ENCODE results near the gene FARP1. TPM values are rescaled to one million over a fixed set of nuclear protein-coding genes. Genes with fewer than 3 reads are reported as not detected.
A peak's percentile ranks its signal among the peaks of the same experiment; 100 is the strongest.

Gene FARP1
- total RNA-seq, 2 donors from 2014 or later = 1.0 to 2.2 TPM

DNA sequence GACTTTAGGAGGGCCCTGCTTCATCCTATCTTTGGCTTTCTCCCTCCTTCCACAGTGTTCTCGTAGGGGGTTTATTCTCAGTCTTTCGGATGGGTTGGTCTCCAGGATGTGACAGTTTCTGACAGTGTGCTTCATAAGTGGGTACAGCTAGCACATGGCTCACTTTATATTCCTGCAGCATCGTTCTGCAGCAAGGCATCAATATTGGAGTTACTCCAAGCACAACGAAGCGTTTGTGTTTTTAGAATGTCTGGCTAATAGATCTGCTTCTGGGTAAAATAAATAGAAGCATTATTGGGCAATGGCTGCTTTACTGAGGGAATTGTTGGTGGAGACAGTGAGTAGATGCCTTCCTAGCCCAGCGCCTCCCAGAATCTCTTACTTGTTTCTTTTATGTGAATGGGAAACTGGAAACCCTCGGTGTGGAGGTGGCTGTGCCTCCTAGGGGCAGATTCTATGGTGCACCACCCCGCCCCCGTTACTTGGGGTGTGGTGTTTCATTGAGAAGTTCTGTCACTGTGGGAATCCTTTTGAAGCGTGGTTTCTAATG, 2.0 kb downstream of the FARP1 start:
- Mint-ChIP-seq H3K27ac (no peak overlapping the region), H3K9me3 (no peaks in the 10 kb centered on the region), H3K27me3 (peaks cover 30 to 45% of the 10 kb centered on the region in 2 donors), H3K36me3 (no peaks in the 10 kb centered on the region), H3K4me3 (peak overlapping the region; percentile 39), H3K4me1 (ENCODE audit: low read depth in 2 of 2) (peaks cover 0 to 9% of the 10 kb centered on the region in 2 donors)
- ATAC-seq (no peak), DNase-seq (ENCODE audit: low spot score) (no peak)

DNA sequence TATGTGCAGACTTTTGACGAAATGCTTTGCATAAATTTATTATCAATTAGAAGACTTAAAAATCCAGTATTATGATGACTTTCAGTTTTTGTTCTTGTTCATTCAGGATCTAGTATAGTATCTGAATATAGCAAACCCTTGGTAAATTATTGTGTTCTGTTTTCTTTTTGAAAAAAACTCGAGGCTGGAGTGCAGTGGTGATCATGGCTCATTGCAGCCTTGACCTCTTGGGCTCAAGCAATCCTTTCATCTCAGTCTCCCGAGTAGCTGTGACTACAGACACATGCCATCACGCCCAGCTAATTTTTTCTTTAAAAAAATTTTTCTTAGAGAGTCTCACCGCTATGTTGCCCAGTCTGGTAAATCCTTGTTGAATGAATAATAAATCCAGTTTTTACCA, 4.6 kb downstream of the FARP1 start:
- H3K27ac Mint-ChIP-seq = no peak overlapping the region
- DNase-seq (ENCODE audit: low spot score) = no peak
- no peaks in the 10 kb centered on the region for H3K9me3 Mint-ChIP-seq
- H3K36me3 Mint-ChIP-seq = no peaks in the 10 kb centered on the region
- ATAC-seq = no peak
- peaks cover 0 to 9% of the 10 kb centered on the region in 2 donors for H3K4me1 Mint-ChIP-seq (ENCODE audit: low read depth in 2 of 2)
- peaks cover 31 to 32% of the 10 kb centered on the region in 2 donors for H3K27me3 Mint-ChIP-seq
- no peak overlapping the region for H3K4me3 Mint-ChIP-seq

GRCh38 chr13:98150832-98151479, 8.1 kb downstream of the FARP1 start:
- H3K27ac Mint-ChIP-seq = no peak overlapping the region
- no peak overlapping the region for H3K4me3 Mint-ChIP-seq
- no peaks in the 10 kb centered on the region for H3K9me3 Mint-ChIP-seq
- DNase-seq (ENCODE audit: low spot score) (no peak), ATAC-seq (no peak)
- no peaks in the 10 kb centered on the region for H3K4me1 Mint-ChIP-seq (ENCODE audit: low read depth in 2 of 2)
- no peaks in the 10 kb centered on the region for H3K36me3 Mint-ChIP-seq
- H3K27me3 Mint-ChIP-seq = peaks cover 25 to 31% of the 10 kb centered on the region in 2 donors

DNA sequence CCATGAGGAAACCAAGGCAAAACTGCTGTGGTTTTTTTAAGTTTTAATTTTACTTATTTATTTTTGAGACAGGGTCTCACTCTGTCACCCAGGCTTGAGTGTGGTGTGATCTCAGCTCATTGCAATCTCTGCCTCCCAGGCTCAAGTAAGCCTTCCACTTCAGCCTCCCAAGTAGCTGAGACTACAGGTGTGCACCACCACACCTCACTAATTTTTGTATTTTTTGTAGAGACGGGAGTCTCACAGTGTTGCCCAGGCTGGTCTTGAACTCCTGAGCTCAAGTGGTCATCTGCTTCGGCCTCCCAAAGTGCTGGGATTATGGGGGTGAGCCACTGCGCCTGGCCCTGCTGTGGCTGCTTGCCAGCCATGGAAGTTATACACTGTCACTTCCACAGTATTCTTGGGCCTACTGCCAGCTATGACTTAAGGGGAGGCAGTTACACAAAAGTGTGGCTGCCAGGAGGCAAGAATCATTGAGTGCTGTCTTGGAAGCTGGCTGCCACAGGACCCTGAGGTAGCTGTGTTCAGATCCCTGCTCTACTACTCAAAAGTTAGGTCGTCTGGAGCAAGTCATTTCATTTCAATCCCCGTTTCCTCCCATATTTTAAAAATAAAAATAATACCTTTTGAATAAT, 12.7 kb downstream of the FARP1 start:
- DNase-seq (ENCODE audit: low spot score) (no peak), ATAC-seq (no peak)
- H3K27ac Mint-ChIP-seq = no peak overlapping the region
- no peak overlapping the region for H3K4me3 Mint-ChIP-seq
- peaks cover 21 to 23% of the 10 kb centered on the region in 2 donors for H3K27me3 Mint-ChIP-seq
- no peaks in the 10 kb centered on the region for H3K36me3 Mint-ChIP-seq
- H3K4me1 Mint-ChIP-seq (ENCODE audit: low read depth in 2 of 2) = no peaks in the 10 kb centered on the region
- H3K9me3 Mint-ChIP-seq = no peaks in the 10 kb centered on the region

DNA sequence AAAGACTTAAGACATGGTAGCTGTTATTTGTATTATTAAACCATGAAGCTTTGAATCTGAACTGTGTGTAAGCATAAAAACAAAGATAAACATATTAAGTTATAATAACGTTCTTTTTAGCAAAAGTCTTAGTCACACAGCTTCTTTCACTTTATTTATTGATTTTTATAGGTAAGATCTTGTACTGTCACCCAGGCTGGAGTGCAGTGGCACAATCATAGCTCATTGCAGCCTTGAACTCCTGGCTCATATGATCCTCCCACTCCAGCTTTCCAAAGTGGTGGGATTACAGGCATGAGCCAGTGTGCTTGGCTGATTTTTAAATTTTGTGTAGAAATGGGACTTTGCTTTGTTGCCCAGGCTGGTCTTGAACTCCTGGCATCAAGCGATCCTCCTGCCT, 13.4 kb downstream of the FARP1 start:
- Mint-ChIP-seq H3K27ac (no peak overlapping the region), H3K27me3 (peaks cover 18 to 23% of the 10 kb centered on the region in 2 donors), H3K9me3 (no peaks in the 10 kb centered on the region), H3K4me3 (no peak overlapping the region), H3K4me1 (ENCODE audit: low read depth in 2 of 2) (no peaks in the 10 kb centered on the region), H3K36me3 (no peaks in the 10 kb centered on the region)
- DNase-seq (ENCODE audit: low spot score) (no peak), ATAC-seq (no peak)

DNA sequence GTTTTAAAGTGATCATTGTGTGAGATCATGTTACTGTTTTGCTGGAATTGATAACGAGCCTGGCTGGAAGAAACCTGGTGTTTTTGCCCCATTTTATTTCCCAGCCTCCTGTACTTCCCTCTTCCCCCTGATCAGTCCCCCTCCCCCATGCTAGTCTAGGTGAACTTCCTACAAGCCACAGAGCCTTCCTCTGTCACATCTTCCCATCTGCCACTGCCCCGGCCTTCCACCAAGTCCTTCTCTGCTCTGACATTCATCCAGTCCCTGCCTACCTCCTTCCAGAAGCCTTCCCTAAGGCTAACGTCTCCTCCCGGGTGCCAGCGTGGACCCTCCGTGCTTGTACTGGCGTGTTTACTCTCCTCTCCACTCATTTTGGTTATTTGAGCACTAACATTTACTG, 14.3 kb downstream of the FARP1 start:
- no peak overlapping the region for H3K27ac Mint-ChIP-seq
- H3K36me3 Mint-ChIP-seq = no peaks in the 10 kb centered on the region
- H3K27me3 Mint-ChIP-seq = peaks cover 12 to 23% of the 10 kb centered on the region in 2 donors
- no peak for ATAC-seq
- H3K4me1 Mint-ChIP-seq (ENCODE audit: low read depth in 2 of 2) = no peaks in the 10 kb centered on the region
- no peak for DNase-seq (ENCODE audit: low spot score)
- no peaks in the 10 kb centered on the region for H3K9me3 Mint-ChIP-seq
- no peak overlapping the region for H3K4me3 Mint-ChIP-seq

DNA sequence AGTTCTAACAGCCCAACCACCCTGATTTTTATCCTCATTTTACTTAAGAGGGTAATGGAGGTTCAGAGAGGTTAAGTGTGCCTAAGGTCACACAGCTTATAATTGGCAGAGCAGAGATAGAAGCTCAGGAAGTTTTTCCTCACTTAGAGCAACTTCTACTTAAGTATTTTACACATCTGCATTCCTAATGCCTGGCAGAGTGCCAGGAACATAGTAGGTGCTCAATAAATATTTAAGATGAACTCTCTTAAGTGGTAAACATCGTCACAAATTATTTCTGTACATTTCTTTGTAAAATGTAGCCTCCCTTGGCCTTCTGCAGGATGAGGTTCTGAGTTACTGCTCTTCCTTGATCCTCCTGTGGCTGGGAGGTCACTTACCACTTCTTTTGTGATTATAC, 14.7 kb downstream of the FARP1 start:
- Mint-ChIP-seq H3K27ac (no peak overlapping the region), H3K27me3 (peaks cover 12 to 21% of the 10 kb centered on the region in 2 donors), H3K9me3 (no peaks in the 10 kb centered on the region), H3K4me3 (no peak overlapping the region), H3K36me3 (no peaks in the 10 kb centered on the region), H3K4me1 (ENCODE audit: low read depth in 2 of 2) (no peaks in the 10 kb centered on the region)
- ATAC-seq (no peak), DNase-seq (ENCODE audit: low spot score) (no peak)

DNA sequence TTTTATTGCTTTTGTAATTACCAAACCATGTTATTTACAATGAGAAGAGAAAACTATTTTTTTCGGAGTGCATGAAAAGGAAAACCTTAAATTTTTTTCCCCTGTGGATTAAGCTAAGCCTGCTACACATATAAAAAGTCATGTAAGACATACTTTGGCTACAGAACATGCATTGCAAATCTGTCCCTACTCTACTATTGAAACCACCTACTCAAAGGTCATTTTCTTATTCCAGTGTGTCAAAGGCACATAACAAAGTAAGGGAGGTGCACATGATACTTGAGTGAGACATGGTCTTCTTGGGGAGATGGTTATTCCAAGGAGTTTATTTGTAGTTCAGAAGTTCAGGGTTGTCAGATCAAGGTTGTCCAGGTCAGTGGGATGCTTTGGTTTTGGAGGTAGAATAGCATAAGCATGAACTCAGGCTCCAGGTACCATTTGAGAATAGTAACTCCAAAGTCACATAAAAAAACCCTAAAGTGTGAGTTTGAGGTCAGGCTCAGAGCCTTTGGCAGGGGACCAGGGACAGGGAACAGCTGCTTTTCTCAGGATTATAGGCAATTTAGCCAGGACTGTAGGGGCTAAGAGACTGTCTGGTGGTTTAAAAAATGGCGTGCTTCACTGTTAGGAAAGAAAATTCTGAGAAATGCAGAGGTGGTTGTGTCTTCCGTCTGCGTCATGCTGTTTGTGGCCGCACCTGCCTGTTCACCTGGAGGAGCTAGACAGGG, 15.4 kb downstream of the FARP1 start:
- H3K27me3 Mint-ChIP-seq = peaks cover 7 to 17% of the 10 kb centered on the region in 2 donors
- no peaks in the 10 kb centered on the region for H3K9me3 Mint-ChIP-seq
- H3K36me3 Mint-ChIP-seq = no peaks in the 10 kb centered on the region
- no peak overlapping the region for H3K27ac Mint-ChIP-seq
- no peaks in the 10 kb centered on the region for H3K4me1 Mint-ChIP-seq (ENCODE audit: low read depth in 2 of 2)
- no peak overlapping the region for H3K4me3 Mint-ChIP-seq
- ATAC-seq = no peak
- no peak for DNase-seq (ENCODE audit: low spot score)

GRCh38 chr13:98162935-98163334, 20.0 kb downstream of the FARP1 start:
- ATAC-seq (no peak), DNase-seq (ENCODE audit: low spot score) (no peak)
- H3K4me1 Mint-ChIP-seq (ENCODE audit: low read depth in 2 of 2) = no peaks in the 10 kb centered on the region
- no peaks in the 10 kb centered on the region for H3K9me3 Mint-ChIP-seq
- H3K27me3 Mint-ChIP-seq = no peaks in the 10 kb centered on the region
- H3K27ac Mint-ChIP-seq = no peak overlapping the region
- no peaks in the 10 kb centered on the region for H3K36me3 Mint-ChIP-seq
- H3K4me3 Mint-ChIP-seq = no peak overlapping the region

DNA sequence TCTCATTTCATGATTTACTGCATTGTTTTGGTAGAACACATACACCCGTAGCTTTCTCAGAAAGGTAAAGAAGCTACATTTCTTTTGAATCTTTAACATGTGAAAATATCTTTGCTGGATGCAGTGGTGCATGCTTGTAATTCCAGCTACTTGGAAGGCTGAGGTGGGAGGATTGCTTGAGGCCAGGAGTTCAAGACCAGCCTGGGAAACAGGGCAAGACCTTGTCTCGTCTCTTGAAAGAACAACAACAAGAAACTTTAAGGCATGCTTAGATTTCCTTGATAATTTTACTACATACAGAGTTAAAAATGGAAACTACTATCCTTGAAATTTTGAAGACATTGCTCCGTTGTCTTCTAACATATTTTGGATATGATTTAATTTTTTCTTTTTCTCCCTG, 26.4 kb downstream of the FARP1 start:
- Mint-ChIP-seq H3K4me1 (ENCODE audit: low read depth in 2 of 2) (no peaks in the 10 kb centered on the region), H3K4me3 (no peak overlapping the region), H3K36me3 (no peaks in the 10 kb centered on the region), H3K27me3 (peaks cover 17 to 18% of the 10 kb centered on the region in 2 donors), H3K27ac (no peak overlapping the region), H3K9me3 (no peaks in the 10 kb centered on the region)
- DNase-seq (ENCODE audit: low spot score) = no peak
- no peak for ATAC-seq

GRCh38 chr13:98171900-98172589, 29.2 kb downstream of the FARP1 start:
- peaks cover 17 to 18% of the 10 kb centered on the region in 2 donors for H3K27me3 Mint-ChIP-seq
- H3K27ac Mint-ChIP-seq = no peak overlapping the region
- H3K9me3 Mint-ChIP-seq = no peaks in the 10 kb centered on the region
- DNase-seq (ENCODE audit: low spot score) (no peak), ATAC-seq (peak in 1 of 2 donors; percentile 37)
- no peak overlapping the region for H3K4me3 Mint-ChIP-seq
- H3K36me3 Mint-ChIP-seq = no peaks in the 10 kb centered on the region
- no peaks in the 10 kb centered on the region for H3K4me1 Mint-ChIP-seq (ENCODE audit: low read depth in 2 of 2)

- H3K36me3 Mint-ChIP-seq = no peaks in the 10 kb centered on the region
- H3K27ac Mint-ChIP-seq = no peak overlapping the region
These were observed 29.9 kb downstream of the FARP1 start for GRCh38 chr13:98172590-98173422.

More at GRCh38 chr13:98172590-98173422, 29.9 kb downstream of the FARP1 start:
- peaks cover 17 to 18% of the 10 kb centered on the region in 2 donors for H3K27me3 Mint-ChIP-seq
- no peaks in the 10 kb centered on the region for H3K9me3 Mint-ChIP-seq
- no peaks in the 10 kb centered on the region for H3K4me1 Mint-ChIP-seq (ENCODE audit: low read depth in 2 of 2)
- no peak overlapping the region for H3K4me3 Mint-ChIP-seq
- ATAC-seq (no peak), DNase-seq (ENCODE audit: low spot score) (no peak)

Data from natural killer cell treated with Interleukin-12 subunit alpha and Interleukin-12 subunit beta and Interleukin-15 and Interleukin-18, amount 100 ng/mL, for 72 hours (primary cell).